Measurements from ENCODE around the gene PPIL3. TPM values are rescaled to one million over a fixed set of nuclear protein-coding genes. Genes with fewer than 3 reads are reported as not detected.
"Not testable (repeated sequence)": the region's sequence is repeated elsewhere in the genome, so short reads cannot be mapped to it uniquely, and the experiment has no call there.

The PPIL3 gene
- 36.3 and 42.3 TPM in 2 replicates for total RNA-seq
- polyA plus RNA-seq (2012), result 37.9 TPM

DNA sequence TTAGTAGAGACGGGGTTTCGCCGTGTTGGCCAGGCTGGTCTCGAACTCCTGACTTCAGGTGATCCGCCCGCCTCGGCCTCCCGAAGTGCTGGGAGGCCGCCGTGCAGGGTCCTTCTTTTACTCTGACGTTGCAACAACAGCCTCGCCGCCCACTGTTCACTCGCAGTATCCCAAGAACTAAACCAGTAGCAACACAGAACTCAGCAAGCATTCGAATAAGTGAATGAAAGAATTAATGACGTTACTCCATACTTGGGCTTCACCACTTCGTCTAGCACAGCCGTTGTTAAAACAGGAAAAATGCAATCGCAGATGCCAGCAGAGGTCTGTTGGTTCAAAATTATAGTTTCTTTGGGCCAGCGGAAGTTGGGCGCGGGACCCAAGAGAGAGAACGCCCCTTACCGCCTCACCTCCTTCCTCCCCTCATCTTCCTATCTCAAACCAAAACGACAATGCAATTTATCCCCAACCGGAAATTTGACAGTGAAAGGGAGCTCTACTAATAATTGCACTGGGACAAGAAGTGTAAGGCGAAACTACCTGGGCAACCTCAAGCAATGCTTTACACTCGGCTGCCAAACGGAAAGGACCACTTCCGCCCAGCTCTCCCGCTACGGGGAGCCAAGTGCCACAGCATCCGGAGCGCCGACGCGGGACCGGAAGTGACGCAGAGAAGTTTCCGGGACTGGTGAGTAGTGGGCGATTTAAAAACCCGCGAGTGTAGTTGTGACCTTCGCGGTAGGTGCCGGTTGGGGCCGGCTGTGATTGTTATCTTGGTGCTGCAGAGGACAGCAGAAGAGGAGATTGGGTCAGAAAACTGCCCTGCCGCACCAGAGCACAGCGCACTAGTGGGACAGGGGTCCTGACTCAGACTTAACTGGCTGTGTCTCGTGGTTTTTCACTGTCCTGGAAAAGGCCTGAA lies at the start of gene PPIL3, which contains the start of gene NIF3L1:
PPIL3 (minus strand) TSS at position 374 of the 922 bp plus-strand sequence. CDS start 1,462 bp downstream, outside the sequence.
NIF3L1 (plus strand) TSS at position 668 of the 922 bp plus-strand sequence. CDS start 2,573 bp downstream, outside the sequence.
- DNase-seq (ENCODE audit: low read depth), result peak; percentile 99

GRCh38 chr2:200930947-200931626 lies 42.2 kb upstream of the PPIL3 start:
- no peak for DNase-seq (ENCODE audit: low read depth)

- DNase-seq (ENCODE audit: low read depth), result no peak
These were observed 40.7 kb upstream of the PPIL3 start for GRCh38 chr2:200929334-200930249.

DNA sequence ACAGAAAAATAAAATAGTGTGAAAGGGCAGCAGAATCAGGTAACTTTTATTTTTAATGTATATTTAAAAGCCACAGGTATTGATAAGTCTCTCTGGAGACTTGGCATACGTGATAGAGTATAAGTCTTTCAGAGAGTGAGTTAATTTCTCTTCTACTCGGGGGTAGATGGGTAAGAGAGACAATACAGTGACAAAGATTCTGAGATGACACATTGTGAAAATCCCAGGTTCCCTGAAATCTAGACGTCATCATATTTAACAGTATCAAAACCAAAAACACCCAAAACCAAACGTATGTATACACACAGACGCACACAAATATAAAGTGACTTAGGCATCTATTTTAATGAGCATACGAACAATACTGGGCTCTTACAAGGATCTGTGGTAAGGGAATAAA lies 33.6 kb upstream of the PPIL3 start:
- no peak for DNase-seq (ENCODE audit: low read depth)

DNA sequence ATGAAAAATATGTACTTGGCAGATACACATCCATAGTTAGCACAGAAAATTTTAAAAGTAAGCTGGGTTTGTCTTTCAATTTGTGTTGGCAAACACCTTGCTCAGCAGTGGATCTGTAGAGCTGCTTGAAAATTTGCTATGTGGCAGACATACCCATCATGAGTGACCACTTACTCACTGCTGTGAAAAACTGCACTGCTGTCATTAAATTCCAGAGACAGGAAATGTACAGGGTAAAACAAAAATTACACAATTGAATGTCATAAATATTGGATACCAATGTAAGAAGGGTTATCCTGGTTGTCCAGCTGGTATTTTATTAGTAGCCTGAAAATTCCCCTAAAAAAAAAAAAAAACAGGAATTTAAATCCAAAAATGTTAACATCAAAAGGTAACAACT lies 24.8 kb upstream of the PPIL3 start:
- DNase-seq (ENCODE audit: low read depth), result no peak

GRCh38 chr2:200909958-200910357 lies 21.1 kb upstream of the PPIL3 start:
- DNase-seq (ENCODE audit: low read depth), result no peak

GRCh38 chr2:200905618-200906296 lies 16.9 kb upstream of the PPIL3 start:
- peak; percentile 61 for DNase-seq (ENCODE audit: low read depth)

DNA sequence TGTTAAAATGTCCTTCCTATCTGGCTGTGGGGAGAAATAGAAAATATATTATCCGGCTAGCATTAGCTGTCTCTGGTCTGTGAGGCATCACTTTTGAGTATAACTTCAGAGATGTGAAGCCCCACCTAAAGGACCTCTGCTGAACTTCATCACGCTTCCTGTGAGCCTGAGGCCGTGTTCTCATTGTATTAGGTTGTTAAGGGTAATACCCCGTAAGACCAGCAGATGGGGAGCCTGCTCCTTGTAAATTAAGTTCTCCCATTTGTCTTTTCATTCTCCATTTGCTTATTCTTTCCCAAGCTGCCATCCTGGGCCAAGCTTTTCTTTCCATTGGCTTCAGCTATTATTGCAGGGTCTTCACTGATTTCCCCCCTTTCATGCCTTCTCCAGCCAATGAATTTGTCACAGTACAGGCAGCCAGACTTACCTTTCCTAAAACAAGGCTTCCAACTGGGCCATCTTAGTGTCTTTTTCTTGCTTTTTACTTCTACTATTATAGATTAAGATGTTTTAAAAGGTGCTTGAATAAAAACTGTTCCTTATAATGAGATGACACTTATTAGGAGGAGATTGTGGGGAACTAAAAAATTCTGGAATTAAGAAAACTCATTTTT lies 12.7 kb upstream of the PPIL3 start:
- peak; percentile 85 for DNase-seq (ENCODE audit: low read depth)

DNA sequence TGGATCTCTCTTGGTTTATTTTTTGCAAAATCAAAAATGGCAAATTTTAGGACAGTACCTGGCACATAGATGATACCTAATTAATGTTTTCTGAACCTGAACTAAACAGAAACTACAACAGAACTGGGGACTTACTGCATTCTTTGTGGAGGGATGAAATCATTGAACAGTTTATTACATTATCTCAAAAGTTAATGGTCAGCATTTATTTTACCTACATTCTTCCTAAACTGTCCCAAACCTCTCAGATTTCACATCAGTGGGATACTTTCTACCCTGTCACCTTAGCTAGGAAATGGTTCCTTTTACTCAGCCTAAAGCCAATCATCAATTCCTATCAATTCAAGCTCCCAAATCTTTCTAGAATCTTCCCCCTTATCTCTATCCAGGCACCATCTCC lies 10.6 kb upstream of the PPIL3 start:
- DNase-seq (ENCODE audit: low read depth), result no peak

- not testable (repeated sequence) for DNase-seq (ENCODE audit: low read depth)
These were observed 7.1 kb downstream of the PPIL3 start for GRCh38 chr2:200881715-200882249.

GRCh38 chr2:200878289-200878880 lies 10.5 kb downstream of the PPIL3 start:
- no peak for DNase-seq (ENCODE audit: low read depth)

GRCh38 chr2:200877443-200877842 lies 11.4 kb downstream of the PPIL3 start:
- no peak for DNase-seq (ENCODE audit: low read depth)

DNA sequence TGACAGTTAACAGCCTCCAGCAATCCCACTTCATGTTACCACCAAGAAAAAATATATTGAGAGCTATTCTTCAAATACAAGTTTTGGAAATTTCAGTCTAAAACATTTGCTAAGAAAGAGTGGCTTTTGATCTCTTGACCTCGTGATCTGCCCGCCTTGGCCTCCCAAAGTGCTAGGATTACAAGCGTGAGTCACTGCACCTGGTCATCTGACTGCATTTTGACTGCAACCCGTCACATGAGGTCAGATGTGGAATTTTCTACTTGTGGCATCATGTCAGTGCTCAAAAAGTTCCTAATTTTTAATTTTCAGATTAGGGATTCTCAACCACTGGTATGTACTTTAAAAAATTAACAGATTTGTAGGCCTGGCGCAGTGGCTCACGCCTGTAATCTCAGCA lies 15.3 kb downstream of the PPIL3 start:
- DNase-seq (ENCODE audit: low read depth), result peak; percentile 31

DNA sequence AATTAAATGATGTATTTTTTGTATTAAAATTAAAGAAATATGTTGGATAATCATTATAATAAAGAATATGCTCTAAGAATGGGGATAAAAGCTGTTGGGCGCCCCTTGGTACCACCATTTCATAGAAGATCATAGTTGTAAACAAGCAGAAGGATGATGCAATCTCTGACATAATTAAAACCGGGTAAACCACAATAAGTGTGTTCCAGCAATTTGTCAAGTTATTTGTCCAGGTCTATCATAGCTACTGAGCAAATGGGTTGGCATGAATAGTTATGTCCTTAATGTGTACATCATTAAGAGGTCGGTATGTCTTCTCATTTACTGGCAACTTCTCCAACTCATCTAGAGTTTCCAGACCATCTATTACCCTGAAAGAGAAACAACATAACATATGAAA lies 17.7 kb downstream of the PPIL3 start:
- no peak for DNase-seq (ENCODE audit: low read depth)

DNA sequence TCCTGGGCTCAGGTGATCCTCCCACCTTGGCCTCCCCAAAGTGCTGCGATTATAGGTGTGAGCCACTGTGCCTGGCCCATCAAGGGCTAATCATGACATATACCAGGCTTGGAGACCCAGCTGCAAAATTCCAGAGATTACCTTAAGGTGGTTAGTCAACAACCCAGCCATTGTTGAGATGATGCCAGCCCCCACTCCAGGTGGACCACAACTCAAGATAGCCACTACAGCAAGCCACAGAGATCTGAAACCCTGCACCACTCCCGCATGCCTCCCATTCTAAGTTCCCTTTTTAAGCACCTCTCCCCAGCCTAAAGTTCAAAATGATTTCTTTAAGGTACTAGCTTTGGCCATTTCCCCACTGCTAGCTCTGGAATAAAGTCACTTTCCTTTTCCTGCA lies 19.9 kb downstream of the PPIL3 start:
- DNase-seq (ENCODE audit: low read depth), result peak; percentile 45

DNA sequence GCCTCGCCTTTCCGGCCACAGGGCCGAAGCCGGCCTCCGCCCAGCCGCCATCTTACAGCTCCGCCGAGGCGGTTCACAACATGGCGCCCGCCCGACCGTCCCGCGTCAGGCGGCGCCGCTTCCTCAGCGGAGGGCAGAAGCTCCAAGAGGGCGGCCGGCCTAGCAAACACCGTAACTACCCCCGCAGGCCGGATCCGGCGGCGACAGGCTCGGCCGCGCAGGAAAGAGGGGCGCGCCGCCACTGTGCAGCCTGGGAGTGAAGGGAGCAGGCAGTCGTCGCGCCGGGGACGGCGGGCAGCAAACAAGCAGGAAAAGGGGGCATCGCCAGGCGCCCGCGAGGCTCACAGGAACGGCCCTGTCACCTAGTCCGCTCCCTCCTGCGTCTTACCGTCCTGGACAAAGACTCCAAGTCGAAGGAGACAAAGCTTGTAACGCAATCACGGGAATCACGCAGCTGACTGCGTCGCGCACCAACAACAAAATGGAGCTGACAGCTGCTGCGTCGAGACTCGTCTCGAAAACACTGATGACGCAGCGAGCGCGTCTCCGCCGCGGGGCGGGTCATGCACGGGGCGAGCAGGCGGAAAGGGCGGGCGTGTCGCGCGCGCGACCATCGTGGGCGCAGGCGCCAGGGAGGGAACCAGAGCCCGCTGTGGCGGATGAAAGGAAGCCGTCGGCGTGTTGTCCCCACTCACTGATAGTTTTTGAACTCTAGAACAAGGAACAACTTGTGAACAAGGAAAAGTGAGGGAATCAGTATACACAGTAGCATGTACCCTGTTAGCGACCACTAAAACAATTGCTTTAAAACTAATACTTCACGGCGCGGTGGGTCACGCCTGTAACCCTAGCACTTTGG lies 24.5 kb downstream of the PPIL3 start, which contains the start of gene CLK1:
CLK1 (minus strand) TSS at position 483 of the 859 bp plus-strand sequence. CDS start 2,796 bp downstream, outside the sequence.
- peak; percentile 96 for DNase-seq (ENCODE audit: low read depth)

DNA sequence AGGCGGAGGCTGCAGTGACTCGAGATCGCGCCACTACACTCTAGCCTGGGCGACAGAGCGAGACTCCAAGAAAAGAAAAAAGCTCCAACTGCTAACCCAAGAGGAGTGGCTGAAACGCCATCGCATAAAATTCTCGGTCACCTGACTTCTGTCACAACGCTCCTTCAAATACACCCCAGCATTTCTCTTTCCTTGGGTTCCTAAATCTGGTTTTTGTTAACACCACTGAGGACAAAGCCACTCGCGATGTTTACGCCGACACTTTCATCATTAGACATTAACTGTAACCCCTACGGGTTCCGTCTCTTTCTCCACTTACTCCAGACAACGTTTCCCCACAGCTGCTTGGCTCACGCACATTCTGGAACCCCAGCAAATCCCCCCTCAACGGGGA lies 25.1 kb downstream of the PPIL3 start:
- no peak for DNase-seq (ENCODE audit: low read depth)

DNA sequence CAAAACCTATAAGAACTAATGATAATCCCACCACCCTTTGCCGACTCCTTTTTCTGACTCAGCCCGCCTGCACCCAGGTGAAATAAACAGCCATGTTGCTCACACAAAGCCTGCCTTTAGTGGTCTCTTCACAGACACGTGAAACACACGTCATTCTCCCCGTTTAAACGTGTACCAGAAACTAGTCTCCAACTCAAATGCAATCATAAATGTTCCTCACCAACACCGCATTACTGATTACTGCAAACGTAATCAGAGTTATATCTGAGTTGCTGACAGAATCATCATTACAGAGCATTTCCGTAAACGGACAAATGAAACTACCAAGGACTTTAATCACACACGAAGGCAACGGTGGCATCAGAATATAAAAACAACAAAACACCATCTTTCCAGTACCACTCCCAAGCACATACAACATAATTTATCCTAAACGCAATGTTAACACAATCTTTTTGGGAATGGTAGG lies 26.3 kb downstream of the PPIL3 start:
- DNase-seq (ENCODE audit: low read depth), result peak; percentile 56
